GM12872 (cell line): ENCODE data around the gene OSTM1.

Experiments used
- CTCF ChIP-seq: IDR thresholded peaks from 3 replicates; pipeline ENCODE4 v1.5.1; 2011; ENCODE audit warnings: low read depth, mild to moderate bottlenecking, low read length, moderate library complexity; ENCODE audit not compliant: insufficient read depth

The OSTM1 gene

GRCh38 chr6:108093781-108094300, 19.3 kb upstream of the OSTM1 start:
- no peak for TF ChIP-seq CTCF

- no peak for TF ChIP-seq CTCF
These were observed 16.7 kb upstream of the OSTM1 start for GRCh38 chr6:108091288-108091687.

- no peak for TF ChIP-seq CTCF
These were observed 8.8 kb upstream of the OSTM1 start for GRCh38 chr6:108083349-108083748.

GRCh38 chr6:108082539-108082938, 8.0 kb upstream of the OSTM1 start:
- TF ChIP-seq CTCF = no peak

GRCh38 chr6:108080010-108080780, 5.7 kb upstream of the OSTM1 start:
- TF ChIP-seq CTCF = no peak

GRCh38 chr6:108078191-108078590, 3.6 kb upstream of the OSTM1 start:
- TF ChIP-seq CTCF = no peak

GRCh38 chr6:108074057-108074358, 533 bp downstream of the OSTM1 start:
- no peak for TF ChIP-seq CTCF
